ENCODE measurements around the gene SLIT3.

Gene SLIT3

GRCh38 chr5:168612123-168612522 is 688.8 kb downstream of the SLIT3 start:
- H3K79me2 ChIP-seq (ENCODE audit: insufficient read depth, low read length) = no peaks in the 10 kb centered on the region
- no peak overlapping the region for H3K9ac ChIP-seq (ENCODE audit: low read depth, low read length, poor library complexity, severe bottlenecking)
- no peak for TF ChIP-seq EZH2phosphoT487 (IDR thresholded peaks at IDR 0.05; ENCODE audit: borderline replicate concordance)
- no peak for TF ChIP-seq CTCF (conservative IDR thresholded peaks at IDR 0.05; ENCODE audit: low read length)
- no peak overlapping the region for H3K4me3 ChIP-seq (ENCODE audit: low read length, poor library complexity, severe bottlenecking)
- H4K20me1 ChIP-seq (ENCODE audit: insufficient read depth, low read length, poor library complexity, severe bottlenecking) = no peaks in the 10 kb centered on the region
- no peaks in the 10 kb centered on the region for H3K9me3 ChIP-seq (ENCODE audit: insufficient read depth, low read depth, low read length)
- no peak overlapping the region for H3K4me2 ChIP-seq (ENCODE audit: low read depth, low read length, poor library complexity, severe bottlenecking)
- no peaks in the 10 kb centered on the region for H3K27me3 ChIP-seq (ENCODE audit: insufficient read depth, low read length, poor library complexity, severe bottlenecking)
- H3F3A ChIP-seq (ENCODE audit: low read depth) = no peaks in the 10 kb centered on the region
- H3K9me2 ChIP-seq (replicated peaks; ENCODE audit: low read depth, low read length) = no peaks in the 10 kb centered on the region
- no peak overlapping the region for H2AFZ ChIP-seq (ENCODE audit: low read length)
- H3K36me3 ChIP-seq (ENCODE audit: insufficient read depth, low read length) = no peaks in the 10 kb centered on the region
- no peaks in the 10 kb centered on the region for H3K4me1 ChIP-seq (ENCODE audit: insufficient read depth, low read length, poor library complexity, severe bottlenecking)

Data from Loucy (cell line).